Measurements from ENCODE around the gene LIN9. TPM values are rescaled to one million over a fixed set of nuclear protein-coding genes. Genes with fewer than 3 reads are reported as not detected.
A peak's percentile ranks its signal among the peaks of the same experiment; 100 is the strongest.

LIN9 gene
- total and polyA plus RNA-seq, 2 of the 13 experiments (the other 11 are each of a cell fraction or from before 2014, with no cell fraction given) = 3.0 to 10.0 TPM

DNA sequence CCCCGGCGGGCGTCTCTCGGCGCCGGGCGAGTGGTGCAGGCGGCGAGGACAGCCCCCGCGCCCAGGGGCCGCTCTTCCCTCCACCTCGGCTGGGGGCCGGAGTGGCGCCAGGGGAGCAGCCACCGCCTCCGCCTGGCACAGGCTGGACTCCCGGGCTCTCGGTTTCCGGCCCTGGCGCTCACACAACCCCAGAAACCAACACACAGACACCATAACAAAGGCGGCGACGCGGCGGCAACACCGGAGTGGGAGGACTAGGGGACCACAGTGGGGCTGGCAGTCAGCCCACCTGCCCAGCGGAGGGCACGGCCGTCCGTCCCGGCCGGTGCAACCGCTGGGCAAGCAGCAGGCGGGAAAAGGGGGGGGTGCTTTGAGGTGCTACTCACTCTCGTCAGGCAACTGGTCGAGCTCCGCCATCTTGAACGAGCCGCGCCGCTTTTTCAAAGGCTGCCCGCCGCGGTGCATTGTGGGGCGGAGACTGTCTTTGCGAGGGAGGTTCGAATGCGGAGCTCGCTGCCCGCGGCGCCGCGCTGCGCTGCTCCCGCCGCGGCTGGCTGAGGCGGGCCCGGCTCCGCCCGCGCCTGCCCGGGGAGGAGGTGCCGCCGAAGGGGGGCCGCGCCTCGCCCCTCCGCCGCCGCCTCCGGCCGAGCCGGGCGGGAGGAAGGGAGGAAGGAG is at the start of gene LIN9 (continued):
- TF ChIP-seq, protein P1, sequence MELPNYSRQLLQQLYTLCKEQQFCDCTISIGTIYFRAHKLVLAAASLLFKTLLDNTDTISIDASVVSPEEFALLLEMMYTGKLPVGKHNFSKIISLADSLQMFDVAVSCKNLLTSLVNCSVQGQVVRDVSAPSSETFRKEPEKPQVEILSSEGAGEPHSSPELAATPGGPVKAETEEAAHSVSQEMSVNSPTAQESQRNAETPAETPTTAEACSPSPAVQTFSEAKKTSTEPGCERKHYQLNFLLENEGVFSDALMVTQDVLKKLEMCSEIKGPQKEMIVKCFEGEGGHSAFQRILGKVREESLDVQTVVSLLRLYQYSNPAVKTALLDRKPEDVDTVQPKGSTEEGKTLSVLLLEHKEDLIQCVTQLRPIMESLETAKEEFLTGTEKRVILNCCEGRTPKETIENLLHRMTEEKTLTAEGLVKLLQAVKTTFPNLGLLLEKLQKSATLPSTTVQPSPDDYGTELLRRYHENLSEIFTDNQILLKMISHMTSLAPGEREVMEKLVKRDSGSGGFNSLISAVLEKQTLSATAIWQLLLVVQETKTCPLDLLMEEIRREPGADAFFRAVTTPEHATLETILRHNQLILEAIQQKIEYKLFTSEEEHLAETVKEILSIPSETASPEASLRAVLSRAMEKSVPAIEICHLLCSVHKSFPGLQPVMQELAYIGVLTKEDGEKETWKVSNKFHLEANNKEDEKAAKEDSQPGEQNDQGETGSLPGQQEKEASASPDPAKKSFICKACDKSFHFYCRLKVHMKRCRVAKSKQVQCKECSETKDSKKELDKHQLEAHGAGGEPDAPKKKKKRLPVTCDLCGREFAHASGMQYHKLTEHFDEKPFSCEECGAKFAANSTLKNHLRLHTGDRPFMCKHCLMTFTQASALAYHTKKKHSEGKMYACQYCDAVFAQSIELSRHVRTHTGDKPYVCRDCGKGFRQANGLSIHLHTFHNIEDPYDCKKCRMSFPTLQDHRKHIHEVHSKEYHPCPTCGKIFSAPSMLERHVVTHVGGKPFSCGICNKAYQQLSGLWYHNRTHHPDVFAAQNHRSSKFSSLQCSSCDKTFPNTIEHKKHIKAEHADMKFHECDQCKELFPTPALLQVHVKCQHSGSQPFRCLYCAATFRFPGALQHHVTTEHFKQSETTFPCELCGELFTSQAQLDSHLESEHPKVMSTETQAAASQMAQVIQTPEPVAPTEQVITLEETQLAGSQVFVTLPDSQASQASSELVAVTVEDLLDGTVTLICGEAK (IDR thresholded peaks at IDR 0.05) = no peak
- TF ChIP-seq, protein P1 (CRISPR knock-in tag; IDR thresholded peaks at IDR 0.05) = no peak
- no peak for TF ChIP-seq ZNF33A (CRISPR knock-in tag; IDR thresholded peaks at IDR 0.05; ENCODE audit: borderline replicate concordance)
- no peak for TF ChIP-seq IRF1 (CRISPR knock-in tag; IDR thresholded peaks at IDR 0.05; ENCODE audit: low read depth)
- no peak for TF ChIP-seq SSRP1 (CRISPR knock-in tag; IDR thresholded peaks at IDR 0.05)
- no peak for TF ChIP-seq LCORL (IDR thresholded peaks at IDR 0.05)
- TF ChIP-seq LCORL (CRISPR knock-in tag; IDR thresholded peaks at IDR 0.05) = no peak
- TF ChIP-seq NCOA1 (CRISPR knock-in tag; IDR thresholded peaks at IDR 0.05) = no peak
- TF ChIP-seq CREB1 (IDR thresholded peaks at IDR 0.05) = 0 out of 2 replicates have a peak, but pooled peaks have one; percentile 4
- TF ChIP-seq CREB1 (CRISPR knock-in tag; IDR thresholded peaks at IDR 0.05) = no peak
- 0 out of 2 replicates have a peak, but pooled peaks have one; percentile 63 for TF ChIP-seq ZNF383 (CRISPR knock-in tag; IDR thresholded peaks at IDR 0.05; ENCODE audit: borderline replicate concordance)
- no peak for TF ChIP-seq HNRNPLL (IDR thresholded peaks at IDR 0.05; ENCODE audit: low read depth, low read length, poor library complexity, severe bottlenecking)
- TF ChIP-seq ZNF317 (CRISPR knock-in tag; IDR thresholded peaks at IDR 0.05) = 0 out of 2 replicates have a peak, but pooled peaks have one; percentile 51
- TF ChIP-seq ZFP36L2 (CRISPR knock-in tag; IDR thresholded peaks at IDR 0.05) = no peak
- no peak for TF ChIP-seq AGO1 (IDR thresholded peaks at IDR 0.05; ENCODE audit: low read depth, low read length, poor library complexity, severe bottlenecking)
- TF ChIP-seq ZNF589 (CRISPR knock-in tag; conservative IDR thresholded peaks at IDR 0.05) = peak; percentile 71
- no peak for TF ChIP-seq THAP8 (CRISPR knock-in tag; IDR thresholded peaks at IDR 0.05; ENCODE audit: borderline replicate concordance)
- TF ChIP-seq NFYC (CRISPR knock-in tag; IDR thresholded peaks at IDR 0.05) = no peak; the same call in none of the 2 replicates
- TF ChIP-seq ZNF496 (CRISPR knock-in tag; IDR thresholded peaks at IDR 0.05; ENCODE audit: insufficient replicate concordance) = peak; percentile 22
